Effector CD8-positive, alpha-beta T cell (primary cell): ENCODE results near the gene OGFRL1.
"Not testable (repeated sequence)": the region's sequence is repeated elsewhere in the genome, so short reads cannot be mapped to it uniquely, and the experiment has no call there.

ENCODE experiments used
- DNase-seq: peaks from one replicate; lab custom pipeline; 2025; lab: John Stamatoyannopoulos, UW
- total RNA-seq, 4 experiments: gene quantifications; one replicate each; lab custom pipeline; 2026; lab: John Stamatoyannopoulos, UW

Gene OGFRL1
- total RNA-seq = 16.9 to 65.4 (median 45.4) reads per million in 4 experiments

DNA sequence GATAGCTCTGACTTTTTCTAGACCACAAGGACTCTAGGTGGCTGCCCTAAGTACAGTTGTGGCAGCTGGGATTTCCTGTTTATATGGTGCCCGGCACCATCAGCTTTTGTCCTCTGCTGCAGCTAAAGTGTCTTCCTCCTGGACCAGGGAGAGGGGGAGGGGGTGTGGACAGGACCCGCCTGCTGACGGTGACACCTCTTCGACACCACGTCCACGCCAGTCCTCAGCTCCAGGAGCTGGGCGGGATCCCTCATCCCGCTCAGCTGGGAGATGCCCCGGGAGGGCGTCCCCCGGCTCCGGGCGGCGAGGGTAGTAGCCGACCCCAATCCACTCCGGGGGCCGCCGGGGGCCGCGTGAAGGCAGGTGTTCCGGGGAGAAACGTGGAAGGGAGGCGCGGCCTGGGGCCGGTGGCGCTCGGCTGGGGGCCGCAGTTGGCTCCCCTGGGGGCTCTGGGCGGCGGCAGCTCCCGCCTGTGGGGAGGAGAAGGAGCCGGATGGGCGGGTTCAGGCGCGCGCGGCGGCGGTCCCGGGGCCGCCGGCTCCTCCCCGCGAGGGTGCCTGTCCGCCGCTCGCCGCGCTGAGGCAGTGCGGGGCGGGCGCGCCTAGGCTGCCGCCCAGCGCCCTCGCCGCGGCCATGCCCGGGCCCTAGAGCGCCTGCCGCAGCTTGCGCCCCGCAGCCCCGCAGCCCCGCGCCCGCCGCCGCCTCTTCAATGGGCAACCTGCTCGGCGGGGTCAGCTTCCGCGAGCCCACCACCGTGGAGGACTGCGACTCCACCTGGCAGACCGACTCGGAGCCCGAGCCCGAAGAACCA is at the start of gene OGFRL1:
Gene OGFRL1 (plus strand): TSS at position 584 of the 811 bp plus-strand sequence. CDS start 126 bp downstream, at position 710.
- DNase-seq = peak; percentile 48

- DNase-seq = no peak
Observed at GRCh38 chr6:71239694-71240093, 48.9 kb upstream of the OGFRL1 start.

DNA sequence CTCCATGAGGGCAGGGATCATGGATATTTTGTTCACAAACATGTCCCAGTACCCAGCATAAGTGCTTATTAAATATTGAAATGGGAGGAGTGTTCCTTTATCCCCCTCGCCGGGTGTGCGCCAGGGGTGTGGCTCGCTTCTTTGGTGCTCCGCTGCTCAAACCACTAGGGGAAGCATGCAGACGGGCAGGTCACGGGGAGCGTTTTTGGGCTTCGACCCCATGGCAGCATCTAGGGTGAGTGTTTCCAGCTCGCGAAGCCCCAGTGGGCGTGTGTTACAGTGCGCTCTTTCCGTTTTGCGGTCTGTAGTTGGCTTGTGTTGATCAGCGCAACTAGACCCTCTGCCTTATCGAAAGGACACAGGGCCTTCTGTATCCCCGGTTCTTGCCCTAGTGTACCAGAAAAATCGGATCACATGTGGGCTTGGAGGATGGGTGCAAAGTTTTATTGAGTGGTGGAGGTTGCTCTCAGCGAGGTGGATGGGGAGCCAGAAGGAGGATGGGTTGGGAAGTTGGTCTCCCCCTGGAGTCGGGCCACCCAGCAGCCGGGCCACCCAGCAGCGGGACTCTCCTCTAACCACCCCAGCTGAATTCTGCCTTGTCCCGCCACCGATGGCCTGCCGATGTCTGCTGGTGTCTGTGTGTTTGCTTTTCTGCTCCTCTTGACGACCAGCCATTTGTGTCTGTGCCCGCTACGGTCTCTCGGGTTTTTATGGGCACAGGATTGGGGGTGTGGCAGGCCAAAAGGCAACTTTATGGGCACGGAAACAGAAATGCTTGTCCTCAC is 43.2 kb upstream of the OGFRL1 start:
- DNase-seq = no peak

DNA sequence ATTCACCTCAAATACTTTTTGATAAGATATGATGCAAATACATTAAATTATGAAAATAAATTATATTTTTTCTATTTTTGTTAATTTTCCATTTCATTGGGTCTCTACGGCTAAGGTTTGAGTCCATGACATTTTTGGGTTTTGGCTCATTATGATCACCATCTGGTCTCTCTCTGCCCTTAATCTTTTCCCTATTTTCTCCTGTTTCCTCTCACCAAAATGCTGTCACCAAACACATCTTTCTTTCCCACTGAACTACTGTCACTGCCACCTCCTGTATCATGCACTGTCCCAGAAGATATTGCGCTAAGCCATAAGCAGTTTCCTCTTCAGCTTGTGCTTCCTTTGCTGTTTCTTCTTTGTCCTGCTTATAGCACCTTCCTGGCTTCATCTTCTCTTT is 42.0 kb upstream of the OGFRL1 start:
- no peak for DNase-seq

GRCh38 chr6:71248306-71248765 is 40.3 kb upstream of the OGFRL1 start:
- DNase-seq = no peak

GRCh38 chr6:71248878-71249544 is 39.6 kb upstream of the OGFRL1 start:
- no peak for DNase-seq

DNA sequence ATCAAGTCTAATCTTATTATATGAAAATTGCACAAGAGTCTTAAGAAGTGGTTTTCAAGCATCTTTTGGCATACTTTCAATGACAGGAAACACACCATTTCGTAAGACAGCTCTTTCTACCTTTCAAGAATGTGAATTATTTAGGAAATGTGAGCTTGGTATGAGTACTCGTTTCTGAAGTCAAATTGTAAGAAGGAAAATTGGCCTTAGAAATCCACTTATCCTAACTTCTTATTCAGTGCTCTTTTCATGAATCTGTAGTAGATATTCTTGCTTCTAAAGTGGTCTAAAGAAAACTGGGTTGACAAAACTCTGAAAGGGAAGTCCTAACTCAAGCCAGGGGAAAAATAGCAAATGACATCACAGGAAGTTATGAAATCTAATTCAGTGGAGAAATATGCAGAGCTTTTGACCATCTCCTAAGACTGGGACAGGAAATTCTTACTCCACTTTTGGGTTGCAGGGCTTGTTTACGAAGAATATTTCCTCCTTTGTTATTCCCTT is 38.5 kb upstream of the OGFRL1 start:
- DNase-seq = no peak

DNA sequence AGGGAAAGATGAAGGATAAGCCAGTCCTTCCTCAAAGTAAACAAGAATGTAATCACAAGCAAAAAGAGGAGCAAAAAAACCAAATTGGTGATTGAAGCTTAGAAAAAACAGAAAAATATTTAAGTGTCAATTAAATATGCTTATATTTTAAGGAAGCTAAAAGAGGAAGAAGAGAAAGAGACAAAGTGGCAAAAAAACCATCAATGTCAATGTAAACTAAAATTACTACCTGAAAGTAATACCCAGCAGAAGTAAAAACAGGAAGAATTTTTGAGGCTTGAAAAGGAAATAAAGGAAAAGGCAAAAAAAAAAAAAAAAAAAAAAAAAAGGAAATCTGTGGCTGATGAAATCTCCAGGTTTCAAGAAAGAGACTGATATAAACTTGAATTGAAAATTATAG is 36.2 kb upstream of the OGFRL1 start:
- no peak for DNase-seq

GRCh38 chr6:71252960-71253359 is 35.7 kb upstream of the OGFRL1 start:
- DNase-seq = no peak

DNA sequence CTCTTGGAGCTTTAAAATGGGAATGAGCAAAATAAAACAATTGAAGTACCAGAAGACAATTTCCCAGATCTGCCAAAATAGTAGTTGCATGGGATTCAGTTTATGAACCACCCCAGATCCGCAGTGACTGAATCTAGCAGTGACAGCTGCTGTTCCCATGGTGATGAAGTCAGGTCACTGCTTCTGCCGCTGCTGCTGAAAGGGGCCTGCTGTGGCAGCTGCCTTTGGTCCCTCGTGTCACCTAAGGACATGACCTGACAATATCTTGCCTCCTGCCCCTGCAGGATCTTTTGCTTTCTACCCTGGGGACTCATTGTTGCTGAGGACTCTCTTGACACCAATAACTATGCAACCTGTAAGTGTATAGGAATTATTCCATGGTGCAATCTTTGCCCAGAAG is 34.3 kb upstream of the OGFRL1 start:
- DNase-seq = no peak

DNA sequence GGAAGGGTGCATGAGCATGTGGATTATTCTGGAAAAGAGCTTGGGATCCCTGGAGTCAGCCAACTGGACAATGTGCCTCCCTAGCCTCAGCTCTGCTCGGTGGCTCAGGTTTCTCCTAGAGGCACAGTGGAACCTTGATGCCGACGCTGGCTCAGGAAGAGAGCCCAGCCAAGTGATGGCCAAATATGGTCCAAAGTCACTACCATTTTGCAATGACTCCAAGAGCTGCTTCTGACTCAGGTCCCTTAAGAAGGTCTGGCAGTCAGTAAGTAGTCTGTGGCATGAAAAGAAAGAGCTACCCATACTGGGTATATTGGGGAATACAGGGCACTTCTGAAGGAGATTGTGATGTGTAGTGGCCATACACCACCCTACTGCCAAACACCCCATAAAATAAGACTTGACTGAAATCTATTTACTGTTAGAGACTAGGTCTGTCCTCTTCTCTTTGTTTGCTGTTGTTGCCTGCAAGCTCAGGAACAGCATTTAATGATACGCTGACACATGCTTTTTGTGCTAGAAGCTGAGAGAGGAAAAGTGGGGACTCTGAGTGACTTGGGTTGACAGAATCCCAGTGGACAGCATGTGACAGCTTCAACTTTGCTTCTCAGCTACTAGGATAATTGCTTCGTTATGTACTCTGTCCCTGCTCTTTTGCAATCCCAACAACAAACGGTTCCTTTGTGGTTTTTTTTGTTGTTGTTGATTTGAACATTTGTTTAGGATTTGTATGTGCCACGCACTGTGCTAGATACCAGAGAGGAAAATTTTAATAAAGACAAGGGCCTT is 30.3 kb upstream of the OGFRL1 start:
- no peak for DNase-seq

- no peak for DNase-seq
Observed at GRCh38 chr6:71259888-71260604, 28.6 kb upstream of the OGFRL1 start.

GRCh38 chr6:71262914-71263313 is 25.7 kb upstream of the OGFRL1 start:
- DNase-seq = no peak

- not testable (repeated sequence) for DNase-seq
Observed at GRCh38 chr6:71266392-71266791, 22.2 kb upstream of the OGFRL1 start.

DNA sequence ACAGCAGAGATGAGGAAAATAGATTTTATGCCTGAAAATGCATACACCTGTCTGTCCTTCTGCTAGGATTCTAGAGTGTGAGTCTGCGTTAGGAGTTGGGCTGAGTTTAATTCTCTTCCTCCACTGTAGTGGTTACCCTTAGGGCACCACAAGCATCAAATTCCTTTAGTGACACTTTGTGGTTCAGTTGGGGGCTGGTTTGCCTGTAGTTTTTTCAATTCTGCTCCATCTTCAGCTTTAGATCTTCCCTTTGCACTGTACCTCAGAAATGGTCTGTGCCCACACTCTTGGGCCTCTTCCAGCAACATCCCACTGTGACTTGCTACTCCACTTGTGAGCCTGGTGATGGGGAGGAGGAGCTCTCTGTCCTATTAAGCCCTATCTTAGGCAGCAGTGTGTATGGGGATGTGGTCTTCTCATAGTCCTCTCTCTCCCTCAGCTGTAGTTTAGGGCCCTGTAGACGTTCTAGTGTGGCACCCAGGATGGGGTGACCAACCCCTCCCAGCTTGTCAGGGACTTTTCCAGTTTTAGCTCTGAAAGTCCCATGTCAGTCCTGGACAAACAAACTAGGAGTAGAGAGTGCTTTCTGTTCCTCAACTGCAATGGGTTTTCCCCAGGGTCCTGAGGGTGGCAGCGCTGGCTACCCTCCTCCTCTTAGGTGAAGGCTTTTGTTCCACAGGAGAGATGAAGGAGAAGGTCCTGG is 19.7 kb upstream of the OGFRL1 start:
- DNase-seq = no peak

- DNase-seq = no peak
Observed at GRCh38 chr6:71277926-71278600, 10.5 kb upstream of the OGFRL1 start.

GRCh38 chr6:71279321-71279720 is 9.3 kb upstream of the OGFRL1 start:
- DNase-seq = no peak

- no peak for DNase-seq
Observed at GRCh38 chr6:71279740-71280139, 8.9 kb upstream of the OGFRL1 start.

DNA sequence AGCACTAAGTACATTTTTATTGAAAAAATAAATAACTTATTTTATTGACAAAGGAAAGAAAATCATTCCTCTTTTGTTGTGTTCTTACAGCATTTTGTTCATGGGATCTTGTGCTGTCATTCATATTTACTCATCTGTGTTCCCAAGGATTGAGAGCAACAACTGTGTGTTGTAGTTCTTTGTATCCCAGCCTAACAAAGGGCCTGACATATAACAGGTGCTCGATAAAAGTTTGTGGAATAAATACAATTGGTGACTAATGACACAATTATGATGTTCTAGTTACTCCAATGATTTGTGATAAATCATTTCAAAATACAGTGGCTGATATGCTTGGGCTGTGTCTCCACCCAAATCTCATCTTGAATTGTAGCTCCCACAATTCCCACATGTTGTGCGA is 7.9 kb upstream of the OGFRL1 start:
- no peak for DNase-seq
